Caco-2 (cell line): ENCODE measurements around the gene MYORG. TPM values are rescaled to one million over a fixed set of nuclear protein-coding genes. Genes with fewer than 3 reads are reported as not detected.

ENCODE experiments used
- BruUV-seq: library from RNA; stranded (reverse); fragments of 400-500 nt; replicated peaks from 2 replicates; lab custom pipeline; 2021; lab: Mats Ljungman, UMichigan
- CTCF ChIA-PET: fragments of 300-600 bp; sonication (Branson Sonifier 250); formaldehyde crosslinking; loops from one replicate; lab custom pipeline; 2022; ENCODE audit warnings: antibody characterized with exemption; lab: Charles Lee
- POLR2A ChIA-PET: fragments of 300-600 bp; sonication (Branson Sonifier 250); formaldehyde crosslinking; loops from one replicate; lab custom pipeline; 2022; ENCODE audit warnings: antibody characterized with exemption; lab: Charles Lee
- DNase-seq, 2 experiments: peaks; one replicate each; pipeline versions ENCODE4 v3.0.0 to v3.0.0-alpha.2; 2020 to 2022
- H3K27me3 ChIP-seq: replicated peaks from 2 replicates; pipeline ENCODE4 v1.6.0; 2011; ENCODE audit warnings: low read length; ENCODE audit not compliant: control insufficient read depth, insufficient read depth
- H3K36me3 ChIP-seq: 2 replicates; pipeline ENCODE4 v1.5.1; 2011; ENCODE audit warnings: low read length; ENCODE audit not compliant: control insufficient read depth, insufficient read depth
- H3K4me1 ChIP-seq: fragments of 250-450 bp; sonication (Bioruptor Pico); 2 replicates; pipeline ENCODE4 v1.5.1; 2020; ENCODE audit warnings: mild to moderate bottlenecking
- H3K4me3 ChIP-seq: 2 replicates; pipeline ENCODE4 v1.5.1; 2011; ENCODE audit warnings: low read depth, mild to moderate bottlenecking, control low read depth, low read length
- H3K9me3 ChIP-seq: fragments of 250-450 bp; sonication (Bioruptor Pico); 2 replicates; pipeline ENCODE4 v1.5.1; 2020; ENCODE audit warnings: mild to moderate bottlenecking, moderate library complexity
- H3K27ac Mint-ChIP-seq: one replicate; pipeline ENCODE4 v1.8.0; 2022; ENCODE audit warnings: mixed read lengths; ENCODE audit not compliant: unreplicated experiment
- H3K27me3 Mint-ChIP-seq: one replicate; pipeline ENCODE4 v1.8.0; 2022; ENCODE audit warnings: mixed read lengths; ENCODE audit not compliant: insufficient read depth, unreplicated experiment
- H3K36me3 Mint-ChIP-seq: one replicate; pipeline ENCODE4 v1.8.0; 2022; ENCODE audit warnings: mild to moderate bottlenecking, mixed read lengths; ENCODE audit not compliant: insufficient read depth, unreplicated experiment
- H3K4me1 Mint-ChIP-seq: one replicate; pipeline ENCODE4 v1.8.0; 2022; ENCODE audit warnings: low read depth, mixed read lengths; ENCODE audit not compliant: unreplicated experiment
- H3K4me3 Mint-ChIP-seq: one replicate; pipeline ENCODE4 v1.8.0; 2022; ENCODE audit warnings: mild to moderate bottlenecking, moderate library complexity, mixed read lengths; ENCODE audit not compliant: unreplicated experiment
- H3K9me3 Mint-ChIP-seq: one replicate; pipeline ENCODE4 v1.8.0; 2022; ENCODE audit warnings: mixed read lengths; ENCODE audit not compliant: unreplicated experiment
- intact Hi-C: fragments of 100-400 bp; cut with micrococcal nuclease; formaldehyde crosslinking; loops from one replicate; pipeline ENCODE4 v1.10.0; 2022; ENCODE audit not compliant: unreplicated experiment
- total RNA-seq: library from RNA; stranded (reverse); gene quantifications from 2 replicates; pipeline ENCODE4 v1.2.3, GENCODE V29; 2022
- TF ChIP-seq, protein P1 (sequence below), 2 experiments: fragments of 200-600 bp in 1 of 2; IDR thresholded peaks; 1 replicate in 1 of 2; 2 replicates in 1 of 2; pipeline versions ENCODE4 v1.5.1 to v1.8.0; 2011 to 2022; ENCODE audit warnings: antibody characterized with exemption in 1 of 2, control low read depth in 1 of 2, inconsistent platforms in 1 of 2, low read depth in 1 of 2, low read length in 1 of 2, mild to moderate bottlenecking in 1 of 2, moderate library complexity in 1 of 2; ENCODE audit not compliant: insufficient read depth in 1 of 2, severe bottlenecking in 1 of 2, unreplicated experiment in 1 of 2

The MYORG gene
- total RNA-seq, 1 experiment from 2014 or later, result 37.3 TPM

DNA sequence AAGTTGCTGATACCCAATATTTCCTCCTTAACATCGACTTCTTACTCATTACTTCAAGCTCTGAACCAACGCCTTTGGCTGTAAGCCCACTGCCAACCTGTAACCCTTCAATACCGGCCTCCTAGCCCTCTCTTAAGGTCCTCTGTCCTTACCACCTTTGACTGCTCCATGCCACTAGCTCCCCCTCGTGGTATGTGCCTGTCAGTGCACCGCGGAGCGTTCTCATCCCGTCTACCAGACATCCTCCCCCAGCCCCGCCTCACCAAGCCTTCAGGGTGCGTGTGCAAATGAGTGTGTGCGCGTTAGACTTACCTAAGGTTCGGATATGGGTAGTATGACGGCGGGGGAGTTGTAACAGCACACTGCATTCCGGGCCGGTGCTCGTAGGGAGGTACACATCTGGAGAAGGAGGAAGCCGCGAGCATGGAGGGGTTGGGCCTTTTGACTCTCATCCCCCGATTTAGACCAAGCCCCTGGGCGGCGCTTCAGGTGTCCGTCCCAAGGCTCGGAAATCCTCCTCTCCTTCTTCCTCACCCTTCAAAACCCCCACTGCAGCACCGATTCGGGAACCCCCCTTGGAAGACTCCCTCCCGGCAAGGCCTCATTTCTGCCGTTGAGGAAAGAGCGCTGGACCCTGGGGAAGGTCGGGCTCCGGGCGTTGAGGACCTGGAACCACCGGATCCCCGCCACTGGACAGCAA lies 2.8 kb upstream of the MYORG start:
- POLR2A ChIA-PET, result no interaction called here
- Mint-ChIP-seq H3K4me1 (peaks cover 26% of the 10 kb centered on the region), H3K4me3 (peak overlapping the region; percentile 67), H3K27ac (no peak overlapping the region), H3K27me3 (no peaks in the 10 kb centered on the region), H3K36me3 (peaks cover 6% of the 10 kb centered on the region), H3K9me3 (no peaks in the 10 kb centered on the region)
- intact Hi-C loops, result loop anchor here (1.0 to 5.0 kb wide), 4 partner anchors 47 to 332 kb away; partner anchors contain the start of gene UBAP2
- no peaks in the 10 kb centered on the region for H3K27me3 ChIP-seq
- no peaks in the 10 kb centered on the region for H3K9me3 ChIP-seq
- H3K36me3 ChIP-seq, result no peaks in the 10 kb centered on the region
- CTCF ChIA-PET, result interaction anchor here (0.5 to 7.5 kb wide), 7 partner anchors 24 to 1397 kb away, joined by 3 to 105 read pairs (median 4); no protein-coding TSS in a partner anchor
- TF ChIP-seq, protein P1, sequence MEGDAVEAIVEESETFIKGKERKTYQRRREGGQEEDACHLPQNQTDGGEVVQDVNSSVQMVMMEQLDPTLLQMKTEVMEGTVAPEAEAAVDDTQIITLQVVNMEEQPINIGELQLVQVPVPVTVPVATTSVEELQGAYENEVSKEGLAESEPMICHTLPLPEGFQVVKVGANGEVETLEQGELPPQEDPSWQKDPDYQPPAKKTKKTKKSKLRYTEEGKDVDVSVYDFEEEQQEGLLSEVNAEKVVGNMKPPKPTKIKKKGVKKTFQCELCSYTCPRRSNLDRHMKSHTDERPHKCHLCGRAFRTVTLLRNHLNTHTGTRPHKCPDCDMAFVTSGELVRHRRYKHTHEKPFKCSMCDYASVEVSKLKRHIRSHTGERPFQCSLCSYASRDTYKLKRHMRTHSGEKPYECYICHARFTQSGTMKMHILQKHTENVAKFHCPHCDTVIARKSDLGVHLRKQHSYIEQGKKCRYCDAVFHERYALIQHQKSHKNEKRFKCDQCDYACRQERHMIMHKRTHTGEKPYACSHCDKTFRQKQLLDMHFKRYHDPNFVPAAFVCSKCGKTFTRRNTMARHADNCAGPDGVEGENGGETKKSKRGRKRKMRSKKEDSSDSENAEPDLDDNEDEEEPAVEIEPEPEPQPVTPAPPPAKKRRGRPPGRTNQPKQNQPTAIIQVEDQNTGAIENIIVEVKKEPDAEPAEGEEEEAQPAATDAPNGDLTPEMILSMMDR (IDR thresholded peaks at IDR 0.05; ENCODE audit: insufficient read depth in 1 of 2, low read depth in 1 of 2, low read length in 1 of 2, severe bottlenecking in 1 of 2, unreplicated experiment in 1 of 2), result peak; percentile 92 to 96
- no peak overlapping the region for H3K4me3 ChIP-seq
- H3K4me1 ChIP-seq, result peaks cover 21% of the 10 kb centered on the region
- peak; percentile 89 to 90 for DNase-seq
- BruUV-seq, result no TSS peak

DNA sequence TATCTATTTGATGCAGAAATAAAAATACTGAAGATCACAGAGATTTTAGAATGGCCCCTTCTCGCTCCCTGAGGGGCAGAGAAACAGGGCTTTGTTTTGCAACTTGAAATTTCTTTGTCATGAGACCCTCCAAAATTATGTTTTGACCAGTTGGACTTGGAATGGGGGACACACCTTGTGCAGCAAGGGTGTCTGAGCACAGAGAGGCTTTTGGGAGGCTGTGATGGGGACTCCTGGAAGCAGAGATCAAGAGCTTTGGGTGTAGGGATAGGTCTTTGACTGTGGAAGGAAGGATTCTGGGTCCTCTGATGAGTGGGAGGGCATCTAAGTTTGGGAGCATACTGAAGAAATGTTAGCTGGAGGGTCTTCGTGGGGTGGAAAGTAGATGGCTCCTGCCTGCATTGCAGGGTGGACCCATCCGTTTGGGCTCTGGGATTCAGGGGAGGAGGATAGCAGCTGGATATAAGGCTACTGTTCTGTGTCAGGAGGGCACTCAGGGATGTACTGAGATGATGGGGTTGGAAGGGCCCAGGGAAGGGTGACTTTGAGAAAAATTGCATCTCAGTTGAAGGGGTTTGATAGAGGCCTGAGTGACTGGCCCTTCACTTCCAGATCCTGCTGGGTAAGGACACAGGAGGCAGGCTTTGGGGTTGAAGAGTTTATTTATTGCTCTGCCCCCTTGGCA lies 1.8 kb upstream of the MYORG start:
- H3K4me1 Mint-ChIP-seq, result peaks cover 26% of the 10 kb centered on the region
- H3K27ac Mint-ChIP-seq, result no peak overlapping the region
- H3K27me3 Mint-ChIP-seq, result no peaks in the 10 kb centered on the region
- H3K27me3 ChIP-seq, result no peaks in the 10 kb centered on the region
- no peak overlapping the region for H3K4me3 Mint-ChIP-seq
- no peaks in the 10 kb centered on the region for H3K9me3 ChIP-seq
- BruUV-seq, result no TSS peak
- H3K4me3 ChIP-seq, result no peak overlapping the region
- ChIA-PET CTCF (interaction anchor here (0.7 to 7.5 kb wide), 6 partner anchors 25 to 213 kb away, joined by 3 to 105 read pairs (median 6); no protein-coding TSS in a partner anchor), POLR2A (no interaction called here)
- H3K4me1 ChIP-seq, result peaks cover 29% of the 10 kb centered on the region
- intact Hi-C loops, result loop anchor here (1.0 to 5.0 kb wide), 4 partner anchors 46 to 331 kb away; partner anchors contain the start of gene UBAP2
- H3K9me3 Mint-ChIP-seq, result no peaks in the 10 kb centered on the region
- TF ChIP-seq, protein P1 (IDR thresholded peaks at IDR 0.05; ENCODE audit: insufficient read depth in 1 of 2, low read depth in 1 of 2, low read length in 1 of 2, severe bottlenecking in 1 of 2, unreplicated experiment in 1 of 2), result no peak
- H3K36me3 Mint-ChIP-seq, result peaks cover 12% of the 10 kb centered on the region
- no peak for DNase-seq
- no peaks in the 10 kb centered on the region for H3K36me3 ChIP-seq

DNA sequence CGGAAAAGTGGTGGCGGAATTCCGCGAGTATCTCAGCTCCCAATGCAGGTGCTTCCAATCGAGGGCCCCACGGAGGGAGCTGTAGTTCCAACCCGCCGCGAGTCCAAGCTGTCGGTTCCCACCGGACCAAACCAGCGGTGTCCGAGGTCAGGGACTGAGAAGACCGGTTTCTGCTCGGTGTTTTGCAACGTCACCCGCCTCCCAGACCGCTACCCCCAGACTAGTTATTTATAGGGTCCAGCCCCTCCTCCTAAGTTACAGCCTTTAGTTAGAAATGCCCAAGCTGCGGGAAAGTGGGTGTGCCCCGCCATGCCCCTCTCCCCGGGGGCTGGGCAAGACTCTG lies 677 bp upstream of the MYORG start:
- Mint-ChIP-seq H3K36me3 (peaks cover 17% of the 10 kb centered on the region), H3K27me3 (no peaks in the 10 kb centered on the region), H3K4me3 (peak overlapping the region; percentile 88), H3K4me1 (peaks cover 26% of the 10 kb centered on the region), H3K27ac (peak overlapping the region; percentile 49), H3K9me3 (no peaks in the 10 kb centered on the region)
- Histone ChIP-seq H3K9me3 (no peaks in the 10 kb centered on the region), H3K4me3 (peak overlapping the region; percentile 89), H3K36me3 (no peaks in the 10 kb centered on the region; the same call in 1 of the 2 replicates), H3K4me1 (peaks cover 29% of the 10 kb centered on the region), H3K27me3 (no peaks in the 10 kb centered on the region)
- no TSS peak for BruUV-seq
- POLR2A ChIA-PET, result interaction anchor here (1.0 to 1.4 kb wide), 3 partner anchors 25 to 50 kb away, joined by 4 to 8 read pairs (median 5); no protein-coding TSS in a partner anchor
- CTCF ChIA-PET, result interaction anchor here (0.6 to 7.5 kb wide), 6 partner anchors 25 to 303 kb away, joined by 3 to 105 read pairs (median 6); no protein-coding TSS in a partner anchor
- TF ChIP-seq, protein P1 (IDR thresholded peaks at IDR 0.05; ENCODE audit: insufficient read depth in 1 of 2, low read depth in 1 of 2, low read length in 1 of 2, severe bottlenecking in 1 of 2, unreplicated experiment in 1 of 2), result no peak
- DNase-seq, result peak; percentile 60 to 69
- intact Hi-C loops, result loop anchor here (1.0 to 5.0 kb wide), 5 partner anchors 48 to 330 kb away; partner anchors contain the start of genes DCAF12, DNAI1, FAM219A and KIF24
